Activated CD8-positive, alpha-beta T cell treated with anti-CD3 and anti-CD28 coated beads for 36 hours (primary cell): ENCODE measurements around the gene DFFB. TPM values are rescaled to one million over a fixed set of nuclear protein-coding genes. Genes with fewer than 3 reads are reported as not detected.

ENCODE experiments used
- ATAC-seq: fragments of 200-7000 bp; cut with Tn5 transposase; one replicate; pipeline ENCODE4 v1.10.0; 2021; ENCODE audit warnings: mild to moderate bottlenecking, moderate library complexity
- CTCF ChIA-PET: fragments of 350-600 bp; sonication (Branson Sonifier 250); formaldehyde crosslinking; loops from one replicate; lab custom pipeline; 2021; ENCODE audit warnings: antibody characterized with exemption; lab: Charles Lee
- POLR2A ChIA-PET: fragments of 350-600 bp; sonication (Branson Sonifier 250); formaldehyde crosslinking; loops from one replicate; lab custom pipeline; 2021; ENCODE audit warnings: antibody characterized with exemption; lab: Charles Lee
- DNase-seq: peaks from one replicate; pipeline ENCODE4 v3.0.0-alpha.2; 2020
- H3K27ac Mint-ChIP-seq: one replicate; pipeline ENCODE4 v1.8.0; 2021; ENCODE audit warnings: mild to moderate bottlenecking, mixed read lengths
- H3K27me3 Mint-ChIP-seq: one replicate; pipeline ENCODE4 v1.8.0; 2021; ENCODE audit warnings: mixed read lengths
- H3K36me3 Mint-ChIP-seq: one replicate; pipeline ENCODE4 v1.8.0; 2021; ENCODE audit warnings: low read depth, mixed read lengths
- H3K4me1 Mint-ChIP-seq: one replicate; pipeline ENCODE4 v1.8.0; 2021; ENCODE audit warnings: low read depth, mixed read lengths
- H3K4me3 Mint-ChIP-seq: one replicate; pipeline ENCODE4 v1.8.0; 2021; ENCODE audit warnings: mild to moderate bottlenecking, moderate library complexity, mixed read lengths
- H3K9me3 Mint-ChIP-seq: one replicate; pipeline ENCODE4 v1.8.0; 2021; ENCODE audit warnings: mixed read lengths
- intact Hi-C: fragments of 100-400 bp; cut with micrococcal nuclease; formaldehyde crosslinking; loops from one replicate; pipeline ENCODE4 v1.10.0; 2022
- total RNA-seq, 2 experiments: library from RNA; stranded (reverse); gene quantifications; one replicate each; pipeline ENCODE4 v1.2.3, GENCODE V29; 2021
- TF ChIP-seq, protein P1 (sequence below): fragments of 200-600 bp; IDR thresholded peaks from one replicate; pipeline ENCODE4 v1.8.0; 2022; ENCODE audit warnings: antibody characterized with exemption, mild to moderate bottlenecking

The DFFB gene
- total RNA-seq, 2 experiments from 2014 or later, result 9.3 to 9.7 TPM

GRCh38 chr1:3924825-3925220, 67.5 kb downstream of the DFFB start:
- POLR2A ChIA-PET, result interaction anchor here (0.5 kb wide), 1 partner anchor 20 kb away, joined by 5 read pairs; no protein-coding TSS in a partner anchor
- Mint-ChIP-seq H3K36me3 (no peaks in the 10 kb centered on the region), H3K27ac (no peak overlapping the region), H3K27me3 (peaks cover 1% of the 10 kb centered on the region), H3K4me3 (no peak overlapping the region), H3K4me1 (peaks cover 12% of the 10 kb centered on the region), H3K9me3 (peaks cover 3% of the 10 kb centered on the region)
- no peak for ATAC-seq
- CTCF ChIA-PET, result interaction anchor here (1.1 kb wide), 1 partner anchor 14 kb away, joined by 3 read pairs; no protein-coding TSS in a partner anchor
- TF ChIP-seq, protein P1, sequence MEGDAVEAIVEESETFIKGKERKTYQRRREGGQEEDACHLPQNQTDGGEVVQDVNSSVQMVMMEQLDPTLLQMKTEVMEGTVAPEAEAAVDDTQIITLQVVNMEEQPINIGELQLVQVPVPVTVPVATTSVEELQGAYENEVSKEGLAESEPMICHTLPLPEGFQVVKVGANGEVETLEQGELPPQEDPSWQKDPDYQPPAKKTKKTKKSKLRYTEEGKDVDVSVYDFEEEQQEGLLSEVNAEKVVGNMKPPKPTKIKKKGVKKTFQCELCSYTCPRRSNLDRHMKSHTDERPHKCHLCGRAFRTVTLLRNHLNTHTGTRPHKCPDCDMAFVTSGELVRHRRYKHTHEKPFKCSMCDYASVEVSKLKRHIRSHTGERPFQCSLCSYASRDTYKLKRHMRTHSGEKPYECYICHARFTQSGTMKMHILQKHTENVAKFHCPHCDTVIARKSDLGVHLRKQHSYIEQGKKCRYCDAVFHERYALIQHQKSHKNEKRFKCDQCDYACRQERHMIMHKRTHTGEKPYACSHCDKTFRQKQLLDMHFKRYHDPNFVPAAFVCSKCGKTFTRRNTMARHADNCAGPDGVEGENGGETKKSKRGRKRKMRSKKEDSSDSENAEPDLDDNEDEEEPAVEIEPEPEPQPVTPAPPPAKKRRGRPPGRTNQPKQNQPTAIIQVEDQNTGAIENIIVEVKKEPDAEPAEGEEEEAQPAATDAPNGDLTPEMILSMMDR, result no peak
- intact Hi-C loops, result no loop called here
- no peak for DNase-seq

- intact Hi-C loops, result no loop called here
- ChIA-PET POLR2A (interaction anchor here (0.6 to 1.2 kb wide), 2 partner anchors 83 to 748 kb away, joined by 3 read pairs; no protein-coding TSS in a partner anchor), CTCF (interaction anchor here (1.1 kb wide), 1 partner anchor 14 kb away, joined by 3 read pairs; no protein-coding TSS in a partner anchor)
- Mint-ChIP-seq H3K9me3 (peaks cover 6% of the 10 kb centered on the region), H3K36me3 (no peaks in the 10 kb centered on the region), H3K27me3 (peaks cover 1% of the 10 kb centered on the region), H3K27ac (no peak overlapping the region), H3K4me1 (peaks cover 12% of the 10 kb centered on the region), H3K4me3 (no peak overlapping the region)
- DNase-seq, result no peak
- ATAC-seq, result no peak
- TF ChIP-seq, protein P1, result no peak
Measured at GRCh38 chr1:3925256-3925655, 68.0 kb downstream of the DFFB start.

GRCh38 chr1:3925762-3926161, 68.5 kb downstream of the DFFB start:
- Mint-ChIP-seq H3K4me3 (no peak overlapping the region), H3K36me3 (no peaks in the 10 kb centered on the region), H3K27ac (no peak overlapping the region), H3K4me1 (peaks cover 12% of the 10 kb centered on the region), H3K27me3 (peaks cover 1% of the 10 kb centered on the region), H3K9me3 (peaks cover 9% of the 10 kb centered on the region)
- DNase-seq (no peak), ATAC-seq (no peak)
- CTCF ChIA-PET, result interaction anchor here (1.1 kb wide), 1 partner anchor 15 kb away, joined by 3 read pairs; no protein-coding TSS in a partner anchor
- intact Hi-C loops, result no loop called here
- POLR2A ChIA-PET, result interaction anchor here (0.6 to 1.2 kb wide), 2 partner anchors 84 to 747 kb away, joined by 3 read pairs; no protein-coding TSS in a partner anchor
- TF ChIP-seq, protein P1, result no peak

GRCh38 chr1:3926956-3927355, 69.7 kb downstream of the DFFB start:
- Mint-ChIP-seq H3K36me3 (no peaks in the 10 kb centered on the region), H3K9me3 (peaks cover 9% of the 10 kb centered on the region), H3K4me1 (peaks cover 9% of the 10 kb centered on the region), H3K4me3 (no peak overlapping the region), H3K27ac (no peak overlapping the region), H3K27me3 (no peaks in the 10 kb centered on the region)
- TF ChIP-seq, protein P1, result no peak
- intact Hi-C loops, result no loop called here
- DNase-seq (no peak), ATAC-seq (no peak)
- POLR2A ChIA-PET, result interaction anchor here (1.0 kb wide), 1 partner anchor 13 kb away, joined by 3 read pairs; no protein-coding TSS in a partner anchor
- CTCF ChIA-PET, result no interaction called here

DNA sequence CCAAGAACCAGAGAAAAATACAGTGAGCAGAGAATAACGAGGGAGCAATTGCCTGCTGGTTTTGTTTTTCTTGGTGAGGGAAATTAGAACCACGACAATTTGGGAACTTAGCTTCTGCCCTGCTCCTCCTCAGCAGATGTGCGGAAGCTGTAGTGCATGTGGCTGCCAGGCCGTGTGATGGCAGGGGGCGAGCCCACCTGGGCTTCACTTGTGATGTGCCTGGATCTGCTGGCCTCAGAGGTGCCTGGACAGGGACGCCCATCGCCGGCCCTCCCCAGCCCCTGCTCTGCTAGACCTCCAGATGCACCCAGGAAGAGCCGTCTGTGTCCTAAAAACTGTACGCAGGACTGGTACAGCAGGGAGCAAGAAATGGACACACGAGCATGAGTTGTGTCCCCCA, 71.3 kb downstream of the DFFB start:
- H3K36me3 Mint-ChIP-seq, result no peaks in the 10 kb centered on the region
- H3K9me3 Mint-ChIP-seq, result peaks cover 9% of the 10 kb centered on the region
- POLR2A ChIA-PET, result no interaction called here
- H3K4me1 Mint-ChIP-seq, result no peaks in the 10 kb centered on the region
- no peaks in the 10 kb centered on the region for H3K27me3 Mint-ChIP-seq
- CTCF ChIA-PET, result no interaction called here
- ATAC-seq (no peak), DNase-seq (no peak)
- H3K27ac Mint-ChIP-seq, result no peak overlapping the region
- intact Hi-C loops, result no loop called here
- no peak overlapping the region for H3K4me3 Mint-ChIP-seq
- TF ChIP-seq, protein P1, result no peak
